ENCODE data around the gene INKA2.

Gene INKA2

DNA sequence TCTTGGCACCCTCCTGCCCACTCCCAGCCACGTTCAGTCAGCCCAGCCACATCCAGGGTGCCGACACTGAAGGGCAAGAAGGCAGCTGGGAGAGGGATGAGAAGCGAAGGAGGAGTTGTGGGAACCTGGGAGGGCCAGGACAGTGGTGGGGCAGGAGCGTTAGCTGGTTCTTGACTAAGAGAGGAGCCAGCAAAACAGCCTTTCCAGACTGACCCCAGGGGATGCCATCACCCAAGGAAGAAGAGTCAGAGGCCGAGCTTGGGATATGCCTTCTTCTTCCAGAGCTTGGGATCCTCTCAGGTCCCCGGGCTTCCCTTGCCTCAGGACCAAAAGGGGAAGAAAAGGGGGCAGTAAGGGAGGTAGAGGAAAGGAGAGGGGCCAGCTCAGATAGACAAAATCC, 7.2 kb downstream of the INKA2 start:
- no peak for DNase-seq

DNA sequence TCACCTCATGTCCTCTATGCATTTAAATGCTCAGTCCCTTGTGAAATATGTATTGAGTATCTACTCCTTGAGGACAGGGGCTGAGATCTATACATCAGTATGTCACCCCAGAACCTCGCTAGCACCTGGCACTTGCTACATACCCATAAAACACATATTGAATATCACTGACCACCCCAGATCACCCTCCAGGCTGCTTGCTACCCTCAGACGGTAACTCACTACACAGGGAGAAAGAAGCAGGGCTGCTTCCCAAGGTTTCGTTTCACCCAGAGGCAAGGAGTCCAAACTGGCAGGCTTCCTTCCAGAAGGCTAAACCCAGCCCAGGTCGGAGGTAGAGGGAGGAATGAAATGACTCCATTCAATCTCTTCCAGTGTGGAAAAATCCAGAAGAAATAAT, 8.5 kb downstream of the INKA2 start:
- no peak for DNase-seq

DNA sequence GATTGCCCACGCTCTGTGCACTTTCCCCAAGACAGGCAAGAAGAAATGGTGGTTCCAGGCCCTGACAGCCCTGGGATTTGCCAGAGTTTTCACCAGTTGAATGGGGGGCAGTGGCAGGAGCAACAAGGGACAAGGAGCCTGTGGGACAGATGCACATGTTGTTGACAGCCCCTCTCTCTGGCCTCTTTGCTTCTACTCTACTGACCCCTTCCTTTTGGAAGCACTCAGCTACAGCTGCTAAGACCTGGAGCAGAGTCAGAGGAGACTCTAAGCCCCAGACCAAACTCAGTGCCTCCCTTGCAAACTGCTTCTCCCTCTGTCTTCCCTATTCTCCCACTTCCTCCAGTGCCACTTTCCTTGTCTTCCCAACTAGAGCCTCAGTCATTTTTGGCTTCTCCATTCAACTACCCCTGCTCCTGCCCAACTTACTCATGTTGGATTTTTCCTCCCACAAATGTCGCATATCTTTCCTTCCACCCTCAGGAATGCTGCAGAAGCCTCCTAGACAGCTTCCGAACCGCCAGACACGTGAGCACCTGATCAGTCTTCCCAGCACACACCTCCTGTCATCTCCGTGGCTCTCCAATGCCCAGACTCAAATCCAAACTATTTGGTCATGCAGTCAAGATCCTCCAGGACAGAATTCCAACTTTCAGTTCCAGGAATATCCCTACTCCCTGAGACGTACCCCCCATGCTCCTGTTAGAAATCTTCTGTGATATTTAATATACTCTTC, 9.1 kb downstream of the INKA2 start:
- DNase-seq = no peak

DNA sequence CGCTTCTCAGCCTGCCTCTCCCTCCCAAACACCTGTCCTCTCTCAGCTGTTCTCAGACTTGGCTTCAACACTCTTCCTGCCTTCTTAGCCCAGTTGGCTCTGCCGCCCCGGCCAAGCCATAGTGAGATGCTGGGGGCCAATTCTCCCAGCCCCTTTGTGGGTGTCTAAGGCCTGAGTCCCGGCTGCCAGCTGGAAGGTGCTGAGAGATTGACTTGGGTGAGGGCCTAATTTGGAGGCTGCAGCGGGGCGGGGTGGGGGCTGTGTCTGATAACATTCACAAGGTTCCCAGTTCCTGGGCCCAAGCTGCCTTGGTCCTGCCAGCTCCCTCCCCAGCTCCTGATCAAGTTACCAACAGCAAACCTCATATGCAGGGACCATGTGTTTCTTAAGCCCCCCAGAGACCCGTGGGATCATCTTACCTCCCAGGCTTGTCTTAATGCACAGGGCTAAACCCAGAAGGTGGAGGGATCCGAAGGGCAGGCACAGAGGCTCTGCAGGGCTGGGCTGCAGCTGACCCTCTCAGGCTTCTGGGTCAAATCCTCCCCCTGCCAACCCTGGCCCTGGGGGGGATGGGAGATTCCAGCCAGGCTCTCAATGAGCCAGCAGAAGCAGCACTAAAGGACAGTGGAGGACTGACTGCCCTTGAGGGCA, 9.8 kb downstream of the INKA2 start:
- DNase-seq = no peak

DNA sequence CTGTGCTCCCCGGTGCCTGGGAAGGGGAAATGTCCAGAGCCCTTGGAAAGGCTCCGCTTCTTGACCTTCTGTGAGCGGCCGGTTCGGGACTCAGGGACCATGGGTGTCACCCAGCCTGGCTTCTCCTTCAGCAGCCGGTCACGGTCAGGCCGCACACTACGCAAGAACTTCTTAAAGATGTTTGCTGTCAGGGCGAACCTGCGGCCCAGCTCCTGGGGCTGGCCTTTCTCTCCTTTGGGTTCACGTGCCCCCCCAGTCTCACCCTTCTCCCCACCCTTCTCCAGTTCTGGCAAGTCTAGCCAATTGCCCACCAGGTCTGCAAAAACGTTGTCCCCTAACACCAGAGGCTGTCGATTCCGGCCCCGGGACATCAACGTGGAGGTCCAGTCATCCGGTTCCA, 12.1 kb downstream of the INKA2 start:
- DNase-seq = no peak

DNA sequence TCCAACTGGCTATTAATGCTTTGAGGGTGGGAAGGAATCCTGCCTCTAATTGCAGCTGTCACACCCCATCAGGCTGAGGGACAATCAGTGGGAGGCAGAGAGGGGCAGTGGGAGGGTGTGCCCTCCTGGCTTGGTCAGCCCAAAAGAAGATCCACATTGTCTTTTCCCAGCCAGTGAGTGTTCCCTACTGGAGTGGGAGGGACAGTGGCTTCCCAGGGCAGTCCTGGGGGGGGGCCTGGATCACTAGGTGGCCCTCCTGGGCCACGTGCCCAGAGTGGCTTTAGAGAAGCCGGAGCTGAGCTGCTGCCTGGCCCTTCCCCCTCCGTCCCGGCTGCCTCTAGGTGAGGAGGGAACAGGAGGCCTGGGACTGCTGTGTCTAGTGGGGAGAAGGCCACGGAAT, 14.0 kb downstream of the INKA2 start:
- no peak for DNase-seq

DNA sequence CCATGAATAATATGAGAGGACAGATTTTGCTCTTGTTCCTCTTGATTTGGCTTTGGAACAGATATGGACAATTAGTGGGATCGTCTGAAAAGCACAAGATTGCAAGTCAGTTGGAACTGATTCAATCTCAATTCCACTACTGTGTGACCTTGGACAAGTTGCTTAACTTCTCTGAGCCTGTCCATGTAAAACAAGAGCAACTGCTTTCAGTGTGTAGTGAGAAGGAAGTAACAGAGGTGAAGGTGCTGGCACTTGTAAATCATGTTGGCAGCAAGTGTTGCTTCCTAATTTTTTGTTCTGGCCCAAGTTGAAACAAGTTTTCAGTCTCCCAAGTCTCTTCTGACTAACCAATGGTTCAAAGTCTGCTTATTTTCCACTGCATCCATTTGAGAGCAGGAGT, 15.3 kb downstream of the INKA2 start:
- no peak for DNase-seq

DNA sequence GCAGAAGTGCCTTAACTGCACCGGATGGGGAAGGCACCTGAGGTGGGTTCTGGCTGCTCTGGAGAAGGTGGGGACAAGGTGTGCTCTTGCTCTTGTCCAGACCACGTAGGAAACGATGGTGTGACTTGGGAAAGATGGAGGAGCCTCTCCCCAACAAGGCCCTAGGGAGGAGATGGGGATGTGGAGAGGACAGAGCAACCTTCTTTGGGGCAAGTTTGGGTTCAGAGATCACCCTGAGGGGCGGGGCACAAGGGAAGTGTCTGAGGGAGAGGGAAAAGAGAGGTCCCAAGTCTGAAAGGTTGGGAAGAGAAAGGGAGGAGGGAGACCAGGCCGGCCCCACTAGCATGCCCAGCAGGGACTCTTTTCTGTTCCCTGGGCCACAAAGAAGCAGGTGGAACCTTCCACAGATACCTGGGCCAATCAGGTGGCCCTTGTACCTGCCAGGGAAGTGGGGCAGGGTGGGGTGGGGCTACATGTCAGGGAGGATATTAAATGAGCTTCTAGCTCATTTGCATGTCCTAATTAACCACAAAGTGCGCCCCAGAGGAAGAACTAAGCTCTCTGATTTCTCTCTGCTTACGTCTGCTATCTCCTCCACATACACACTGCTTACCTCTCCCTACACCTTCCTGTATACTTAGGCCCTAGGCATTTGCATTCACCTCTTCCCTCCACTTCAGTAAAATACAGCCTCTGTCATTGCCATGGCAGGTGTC, 15.9 kb downstream of the INKA2 start:
- DNase-seq = no peak

DNA sequence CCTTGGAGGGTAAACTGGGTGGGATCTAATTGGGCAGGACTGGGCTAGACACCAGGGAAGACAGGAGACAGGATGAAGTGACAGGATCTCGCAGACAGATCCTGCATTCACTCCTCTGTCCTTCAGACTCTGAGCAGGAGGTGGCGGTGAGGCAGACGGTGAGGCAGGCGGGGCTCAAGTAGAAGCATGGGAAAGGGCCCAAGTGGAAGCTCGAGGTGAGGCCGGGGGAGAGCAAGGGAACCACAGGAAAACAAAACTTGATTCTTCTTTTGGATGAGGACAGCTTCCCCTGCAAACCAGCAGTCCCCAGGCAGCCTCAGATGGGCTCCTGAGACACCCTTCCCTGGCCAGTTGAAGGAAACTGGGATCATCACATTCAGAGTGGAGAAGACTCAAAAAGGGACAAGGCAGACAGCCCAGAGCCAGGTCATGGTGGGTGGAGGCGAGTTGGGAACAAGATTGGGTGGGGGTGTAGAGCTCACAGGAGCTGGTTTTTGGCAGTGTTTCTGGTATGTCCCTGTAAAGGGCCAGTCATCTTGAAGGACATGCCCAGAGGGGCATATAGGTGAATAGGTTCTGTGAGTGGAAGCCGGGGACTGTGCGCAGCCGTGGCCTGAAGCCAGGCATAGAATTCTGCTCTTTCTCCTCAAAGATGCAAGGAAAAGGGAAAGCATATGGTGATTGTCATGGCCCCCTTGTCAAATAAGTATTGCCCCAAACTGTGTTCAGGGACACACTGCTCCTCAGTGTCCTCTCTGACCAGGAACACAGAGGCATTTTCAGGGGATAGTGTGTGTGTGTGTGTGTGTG, 18.0 kb downstream of the INKA2 start:
- no peak for DNase-seq

DNA sequence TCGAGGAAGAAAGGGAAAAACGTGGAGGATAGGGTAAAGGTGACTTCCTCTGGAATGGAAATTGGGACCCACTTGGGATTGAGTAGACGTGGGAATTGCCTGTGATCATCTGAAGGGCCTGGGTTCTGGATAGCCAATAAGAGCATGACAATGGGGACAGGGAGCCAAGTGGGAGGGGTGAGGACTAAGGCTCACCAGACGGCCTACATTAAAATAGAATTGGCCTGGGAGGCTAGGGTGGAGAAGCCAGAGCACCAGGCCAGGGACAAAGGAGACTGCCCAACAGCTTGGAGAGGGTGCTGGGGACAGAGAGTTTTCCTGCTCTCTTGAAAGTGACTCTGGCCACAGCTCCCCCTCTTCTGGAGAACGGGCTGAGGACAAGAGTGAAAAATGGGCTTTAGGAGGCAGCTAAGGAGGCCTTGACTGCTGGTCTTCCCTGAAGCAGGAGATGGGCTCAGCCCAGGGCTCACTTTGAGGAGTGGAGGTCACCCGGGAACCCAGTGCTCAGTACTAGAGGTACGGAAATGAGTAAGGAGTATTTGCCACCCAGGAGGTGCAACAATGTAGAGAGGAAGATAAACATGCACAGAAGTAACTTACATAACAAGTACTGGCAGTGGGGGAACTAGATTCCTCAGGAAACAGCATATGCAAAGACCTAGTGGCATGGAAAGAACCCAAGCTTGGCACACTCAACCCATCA, 18.8 kb downstream of the INKA2 start:
- no peak for DNase-seq

DNA sequence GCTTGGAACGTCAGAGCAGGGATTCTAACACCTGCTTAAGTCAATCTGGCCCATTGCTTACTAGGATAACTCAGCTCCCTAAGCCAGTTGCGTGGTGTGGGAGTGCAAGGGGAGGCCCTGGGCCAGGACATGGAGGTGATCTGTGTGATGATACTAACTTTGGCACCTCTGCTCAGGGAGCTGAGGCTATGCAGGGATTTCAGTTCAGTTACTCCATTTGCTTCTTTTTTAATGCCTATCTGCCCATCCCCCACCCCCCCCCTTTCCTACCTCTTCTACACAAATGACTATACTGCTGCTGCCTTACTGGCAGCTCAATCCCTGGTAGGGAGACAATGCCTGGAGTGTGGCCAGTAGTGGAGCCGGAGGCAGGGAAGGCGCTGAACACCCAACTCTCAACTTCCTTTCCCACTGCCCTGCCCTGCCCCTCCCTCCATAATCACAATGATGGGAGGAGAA, 19.5 kb downstream of the INKA2 start:
- no peak for DNase-seq

DNA sequence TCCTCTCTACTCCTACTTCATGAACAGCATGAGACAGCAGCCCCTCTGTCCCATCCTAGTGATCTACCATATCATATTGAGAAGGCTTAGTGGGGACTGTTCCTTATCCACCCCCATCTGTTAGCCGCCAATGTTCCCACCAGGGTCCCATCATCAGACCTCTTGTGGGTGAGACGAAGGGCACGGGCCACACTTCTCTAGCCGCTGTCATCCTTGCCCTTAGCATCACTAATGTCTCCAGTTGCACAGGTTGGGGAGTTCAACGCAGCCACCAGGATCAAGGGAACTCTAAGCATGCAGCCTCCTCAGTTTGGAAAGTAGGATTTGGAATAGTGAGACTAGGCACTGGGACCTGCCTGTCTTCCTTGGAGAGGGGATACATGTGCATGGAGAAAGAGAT, 20.1 kb downstream of the INKA2 start:
- no peak for DNase-seq

DNA sequence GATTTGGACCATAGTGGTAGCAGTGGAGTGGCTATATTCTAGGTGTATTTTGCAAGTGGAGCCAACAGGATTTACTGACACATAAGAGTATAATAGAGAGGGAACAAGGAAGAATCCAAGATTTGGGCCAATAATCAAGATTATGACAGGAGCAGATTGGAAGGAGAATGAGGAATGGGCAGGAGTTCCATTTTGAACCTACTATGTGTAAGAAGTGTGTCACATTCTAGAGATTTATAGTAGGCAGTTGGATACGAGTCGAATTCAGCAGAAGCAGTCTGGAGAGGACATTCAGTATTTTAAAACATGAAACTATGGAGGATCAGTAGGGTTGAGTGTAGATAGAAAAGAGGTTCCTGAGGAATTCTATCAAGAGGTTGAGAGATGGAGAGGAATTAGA, 21.7 kb downstream of the INKA2 start:
- no peak for DNase-seq

DNA sequence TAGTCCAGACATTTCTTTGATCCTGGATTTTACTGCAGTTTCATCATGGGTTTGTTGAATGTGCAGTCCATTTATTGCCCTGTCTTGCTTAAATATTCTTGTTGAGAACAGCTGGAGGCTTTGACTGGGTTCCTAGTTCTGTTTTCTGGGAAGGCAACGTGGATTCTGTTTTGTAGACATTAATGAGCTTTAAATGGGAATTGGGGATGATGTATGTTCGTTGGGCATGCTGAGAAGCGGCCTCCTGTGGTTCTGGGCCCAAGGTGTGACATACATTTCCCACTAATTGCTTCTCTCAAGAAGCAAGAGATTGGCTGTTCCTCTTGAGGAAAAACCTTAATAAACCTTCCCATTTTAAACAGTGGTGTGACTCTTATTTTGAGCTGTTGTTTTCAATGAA, 22.9 kb downstream of the INKA2 start:
- no peak for DNase-seq

DNA sequence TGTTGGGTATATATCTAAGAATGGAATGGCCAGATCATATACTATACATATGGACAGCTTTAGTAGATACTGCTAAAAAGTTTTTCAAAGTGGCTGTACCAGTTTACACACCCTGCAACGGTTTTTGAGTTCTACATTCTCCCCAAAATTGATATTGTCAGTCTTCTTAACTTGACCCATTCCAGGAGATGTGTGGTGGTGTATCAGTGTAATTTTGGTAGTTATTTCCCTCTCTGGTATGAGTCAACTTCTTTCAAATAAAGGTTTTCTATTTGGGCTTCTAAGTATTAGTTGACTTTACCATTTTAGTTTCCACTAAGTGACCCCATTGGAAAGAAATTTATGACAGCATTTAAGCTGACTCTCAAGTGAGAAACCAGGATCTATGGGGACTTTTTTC, 29.2 kb downstream of the INKA2 start:
- no peak for DNase-seq

DNA sequence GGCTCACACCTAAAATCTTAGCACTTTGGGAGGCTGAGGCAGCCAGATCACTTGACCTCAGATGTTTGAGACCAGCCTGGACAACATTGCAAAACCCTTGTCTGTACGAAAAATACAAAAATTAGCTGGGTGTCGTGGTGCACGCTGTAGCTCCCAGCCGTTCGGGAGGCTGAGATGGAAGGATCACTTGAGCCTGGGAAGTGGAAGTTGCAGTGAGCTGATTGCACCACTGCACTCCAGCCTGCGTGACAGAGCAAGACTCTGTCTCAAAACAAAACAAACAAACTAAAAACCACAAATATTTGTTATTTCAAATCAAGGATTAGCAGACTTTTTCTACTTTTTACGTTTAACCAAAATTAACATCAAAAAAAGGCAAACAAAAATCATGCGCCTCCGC, 31.3 kb downstream of the INKA2 start:
- DNase-seq = no peak

DNA sequence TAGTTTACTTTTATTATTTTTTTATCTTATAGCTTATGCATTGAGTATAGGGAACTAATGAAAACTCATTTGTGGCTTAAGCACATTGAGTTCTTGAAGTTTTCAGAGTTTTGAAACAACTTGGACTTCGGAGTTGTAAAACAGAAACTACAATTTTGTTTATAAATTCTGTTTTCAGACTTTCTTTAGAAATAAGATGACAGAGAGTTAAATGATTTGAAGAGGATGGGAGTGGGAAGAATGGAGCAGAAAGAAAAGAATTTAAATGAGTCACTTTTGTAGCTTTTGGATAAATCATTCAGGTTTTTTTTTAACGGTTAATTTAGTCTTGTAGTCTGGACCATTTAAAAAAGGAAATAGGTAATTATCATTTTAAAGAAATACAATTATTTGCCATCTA, 32.3 kb downstream of the INKA2 start:
- DNase-seq = no peak

DNA sequence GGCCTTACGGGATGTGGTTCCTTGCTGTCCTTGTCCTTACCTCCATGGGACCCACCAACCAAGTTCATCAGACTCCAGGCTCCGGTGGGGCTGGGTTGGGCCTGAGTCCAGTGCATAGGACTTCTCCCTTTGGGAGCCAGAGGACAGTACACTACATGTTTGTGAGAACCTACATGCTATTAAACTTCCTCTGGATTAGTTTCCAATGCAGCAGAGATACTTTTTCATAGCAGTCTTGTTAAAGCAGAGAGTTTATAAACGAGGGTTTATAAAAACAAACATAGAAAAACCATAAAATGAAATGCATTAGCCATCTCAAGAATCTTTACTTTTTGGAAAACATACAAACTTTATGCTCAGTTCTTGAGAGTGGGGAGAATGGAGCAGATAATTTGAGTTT, 33.4 kb downstream of the INKA2 start:
- DNase-seq = no peak

DNA sequence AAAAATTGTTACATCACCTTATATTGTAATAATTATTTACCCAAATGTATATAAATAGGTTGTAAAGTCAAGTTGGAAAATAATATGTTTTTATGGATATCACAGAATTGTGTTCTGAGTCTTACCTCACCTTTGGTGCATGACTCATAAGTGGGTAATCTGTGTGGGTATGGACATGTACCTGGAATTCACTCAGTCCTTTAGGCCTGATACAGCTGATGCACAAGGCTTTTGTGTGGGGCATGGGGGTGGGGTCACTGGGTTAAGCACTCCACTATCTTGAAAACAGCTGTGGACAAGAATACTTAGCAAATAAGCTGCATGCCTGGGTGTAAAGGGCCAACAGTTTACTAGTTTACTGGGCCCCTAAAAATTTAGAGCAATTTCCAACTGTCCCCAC, 34.4 kb downstream of the INKA2 start:
- no peak for DNase-seq

DNA sequence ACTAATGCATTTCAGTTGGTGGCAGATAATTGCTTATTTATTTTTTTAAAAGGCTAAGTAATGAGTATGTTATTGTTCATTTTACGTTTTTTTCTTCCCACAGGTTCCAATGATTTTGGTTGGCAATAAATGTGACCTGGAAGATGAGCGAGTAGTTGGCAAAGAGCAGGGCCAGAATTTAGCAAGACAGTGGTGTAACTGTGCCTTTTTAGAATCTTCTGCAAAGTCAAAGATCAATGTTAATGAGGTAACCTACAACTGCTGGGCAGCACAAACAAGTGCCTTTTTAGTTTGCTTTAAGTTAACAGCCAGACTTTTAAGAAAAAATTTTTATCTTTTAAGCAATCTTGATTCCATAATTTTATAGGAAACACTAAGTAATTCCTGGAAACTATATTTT, 35.0 kb downstream of the INKA2 start:
- no peak for DNase-seq

DNA sequence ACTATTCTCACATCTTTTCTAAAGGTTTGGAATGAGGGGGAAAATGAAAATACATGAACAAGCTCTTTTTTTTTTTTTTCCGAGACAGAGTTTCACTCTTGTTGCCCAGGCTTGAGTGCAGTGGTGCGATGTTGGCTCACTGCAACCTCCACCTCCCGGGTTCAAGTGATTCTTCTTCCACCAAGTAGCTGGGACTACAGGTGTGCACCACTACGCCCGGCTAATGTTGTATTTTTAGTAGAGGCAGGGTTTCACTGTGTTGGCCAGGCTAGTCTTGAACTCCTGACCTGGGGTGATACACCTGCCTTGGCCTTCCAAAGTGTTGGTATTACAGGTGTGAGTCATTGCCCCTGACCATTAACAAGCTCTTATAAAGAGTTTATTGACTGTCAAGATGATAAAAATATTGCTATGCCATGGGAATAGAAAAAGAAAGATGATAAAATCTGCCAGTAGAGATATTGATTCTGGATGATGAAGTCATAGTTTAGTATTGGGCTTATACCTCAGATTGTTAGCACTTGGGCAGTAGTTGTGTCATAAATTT, 36.6 kb downstream of the INKA2 start:
- no peak for DNase-seq

DNA sequence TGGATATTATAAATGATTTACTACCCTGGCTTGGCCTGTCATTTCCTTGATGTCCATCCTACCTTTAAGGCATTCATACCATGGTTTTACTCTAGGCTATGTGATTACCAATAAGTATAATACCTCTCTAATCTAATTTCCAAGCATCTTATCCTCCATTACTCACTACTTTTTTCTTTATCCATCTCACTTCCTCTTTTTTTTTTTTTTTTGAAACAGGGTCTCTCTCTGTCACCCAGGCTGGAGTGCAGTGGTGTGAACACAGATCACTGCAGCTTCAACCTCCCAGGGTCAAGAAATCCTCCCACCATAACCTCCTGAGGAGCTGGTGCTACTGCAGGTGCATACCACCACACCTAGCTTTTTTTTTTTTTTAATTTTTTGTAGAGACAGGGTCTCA, 39.9 kb downstream of the INKA2 start:
- no peak for DNase-seq
